HUDEP-2 (cell line): ENCODE results near the gene ZNF92.
"Not testable (repeated sequence)": the region's sequence is repeated elsewhere in the genome, so short reads cannot be mapped to it uniquely, and the experiment has no call there.

ENCODE experiments used
- DNase-seq, 76 experiments: peaks; one replicate each; lab custom pipeline; 2025; ENCODE audit not compliant: unreplicated experiment in 76 of 76; lab: John Stamatoyannopoulos, UW

ZNF92 gene

DNA sequence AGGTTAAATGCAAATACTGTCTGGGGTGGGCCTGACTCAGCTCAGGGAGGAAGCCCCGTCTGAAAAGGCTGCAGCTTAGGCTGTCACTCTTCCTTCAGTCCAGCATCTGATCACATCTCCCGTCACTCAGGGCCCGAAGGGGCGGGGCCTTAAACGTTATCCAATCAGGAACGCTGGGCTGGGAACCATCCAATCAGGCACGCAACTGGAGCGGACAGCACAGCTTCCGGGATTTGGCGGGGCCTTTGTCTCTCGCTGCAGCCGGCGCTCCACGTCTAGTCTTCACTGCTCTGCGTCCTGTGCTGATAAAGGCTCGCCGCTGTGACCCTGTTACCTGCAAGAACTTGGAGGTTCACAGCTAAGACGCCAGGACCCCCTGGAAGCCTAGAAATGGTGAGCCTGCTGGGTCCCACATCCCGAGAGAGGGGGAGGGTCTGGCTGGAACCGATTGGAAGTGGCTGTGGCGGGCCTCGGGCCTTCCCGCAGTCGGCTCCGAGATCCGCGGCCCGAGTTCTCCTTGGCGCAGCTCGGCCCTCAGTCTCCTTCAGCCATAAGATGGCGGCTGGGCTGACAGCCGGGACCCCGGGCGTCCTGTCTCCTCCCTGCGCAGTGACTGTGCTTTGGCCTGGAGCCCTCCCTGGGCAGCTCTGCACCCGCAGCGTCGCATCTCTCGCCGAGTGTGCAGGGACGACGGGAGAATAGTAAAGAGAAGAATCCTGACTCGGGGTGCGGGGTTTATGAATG, at the start of gene ZNF92:
ZNF92 (plus strand) TSS at position 248 of the 744 bp plus-strand sequence; CDS start at position 391, 143 bp downstream.
- DNase-seq: peak; percentile 6 to 97 (median 93)

DNA sequence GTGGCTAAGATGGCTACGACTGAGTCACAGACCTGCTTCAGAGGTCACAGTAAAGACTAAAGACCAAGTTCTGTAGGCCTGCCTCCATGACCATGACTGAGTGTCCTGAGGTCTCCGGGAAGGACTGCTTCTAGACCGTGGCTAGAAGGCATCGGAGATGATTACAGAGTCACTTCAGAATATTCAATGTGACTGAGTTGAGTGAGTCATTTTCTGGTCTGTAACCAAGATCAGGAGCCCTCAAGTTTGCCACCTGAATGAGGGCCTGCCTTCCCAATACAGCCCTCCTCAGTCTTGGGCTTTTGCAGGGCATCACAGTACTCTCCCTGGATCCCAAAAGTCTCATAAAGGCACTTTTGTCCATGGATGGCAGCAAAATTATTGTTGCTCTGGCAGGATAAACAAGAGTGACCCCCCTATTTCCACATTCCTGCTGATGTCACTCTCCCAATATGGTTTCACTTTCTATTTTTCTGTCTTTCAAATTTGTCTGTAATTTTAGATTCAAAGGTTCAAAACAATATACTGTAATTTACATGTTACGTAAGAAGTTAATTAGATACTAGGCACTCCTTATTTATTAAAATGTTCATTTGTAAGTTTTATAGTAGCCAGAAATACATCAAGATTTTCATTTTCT, 47.7 kb upstream of the ZNF92 start:
- no peak for DNase-seq

GRCh38 chr7:65338346-65338745, 35.3 kb upstream of the ZNF92 start:
- DNase-seq: no peak

DNA sequence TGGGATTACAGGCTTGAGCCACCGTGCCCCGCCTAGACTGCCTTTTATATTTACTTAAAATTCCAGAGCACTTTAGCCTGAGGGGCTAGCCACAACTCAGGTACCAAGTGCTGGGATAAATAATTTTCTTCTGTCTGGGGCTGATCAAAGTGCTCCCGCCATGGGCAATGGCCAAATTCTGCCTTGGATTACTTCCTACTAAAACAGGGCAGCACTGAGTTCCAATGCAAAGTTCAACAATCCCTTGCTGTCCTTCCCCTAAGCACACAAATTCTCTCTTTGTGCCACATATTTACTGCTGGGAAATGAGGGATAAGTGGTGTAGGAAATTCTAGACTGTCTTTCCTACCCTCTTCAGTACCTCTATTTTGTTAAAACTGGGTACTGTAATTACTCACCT, 34.4 kb upstream of the ZNF92 start:
- DNase-seq: no peak

DNA sequence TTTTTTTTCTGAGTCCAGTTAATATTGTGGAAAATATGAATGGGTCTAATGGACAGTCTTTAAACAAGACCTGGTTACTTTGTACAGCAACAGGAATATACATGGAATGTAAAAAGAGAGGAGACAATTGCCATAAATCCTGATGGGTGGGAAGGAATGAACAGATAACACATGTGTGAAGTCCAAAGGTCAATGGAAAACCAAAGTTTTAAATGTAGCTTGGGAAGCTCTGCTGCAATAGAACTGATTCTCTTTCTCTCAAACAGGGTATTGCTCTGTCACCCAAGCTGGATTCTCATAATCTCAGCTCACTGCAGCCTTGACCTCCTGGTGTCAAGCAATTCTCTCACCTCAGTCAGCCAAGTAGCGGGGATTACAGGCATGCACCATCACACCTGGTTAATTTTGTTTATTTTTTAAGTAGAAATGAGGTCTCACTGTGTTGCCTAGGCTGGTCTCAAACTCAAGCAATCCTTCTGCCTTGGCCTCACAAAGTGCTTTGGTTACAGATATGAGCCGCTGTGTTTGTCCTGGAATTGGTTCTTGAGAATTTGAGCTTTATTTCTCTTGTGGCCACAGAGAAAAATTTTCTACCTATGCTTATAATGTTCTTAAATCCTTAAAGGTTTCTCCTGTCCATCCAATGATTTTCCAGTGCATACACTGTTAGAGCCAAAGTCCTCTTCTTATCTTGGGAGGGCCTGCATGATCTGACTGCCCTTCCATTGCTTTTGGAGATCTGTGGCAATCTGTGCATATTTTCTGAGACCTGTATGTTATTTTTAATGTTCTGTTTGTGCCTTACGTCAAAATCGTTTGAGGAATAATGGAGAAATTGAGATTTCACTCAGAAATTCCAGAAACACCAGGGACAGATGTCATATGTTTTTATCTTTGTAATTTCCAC, 30.7 kb upstream of the ZNF92 start:
- no peak for DNase-seq

DNA sequence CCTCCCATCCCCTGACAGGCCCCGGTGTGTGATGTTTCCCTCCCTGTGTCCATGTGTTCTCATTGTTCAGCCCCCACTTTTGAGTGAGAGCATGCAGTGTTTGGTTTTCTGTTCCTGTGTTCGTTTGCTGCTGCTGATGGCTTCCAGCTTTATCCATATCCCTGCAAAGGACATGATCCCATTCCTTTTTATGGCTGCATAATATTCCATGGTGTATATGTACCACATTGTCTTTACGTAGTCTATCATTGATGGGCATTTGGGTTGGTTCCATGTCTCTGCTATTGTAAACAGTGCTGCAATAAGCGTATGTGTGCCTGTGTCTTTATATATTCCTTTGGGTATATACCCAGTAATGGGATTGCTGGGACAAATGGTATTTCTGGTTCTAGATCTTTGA, 29.1 kb upstream of the ZNF92 start:
- not testable (repeated sequence) for DNase-seq

- no peak for DNase-seq
Measured at GRCh38 chr7:65354263-65354662, 19.4 kb upstream of the ZNF92 start.

DNA sequence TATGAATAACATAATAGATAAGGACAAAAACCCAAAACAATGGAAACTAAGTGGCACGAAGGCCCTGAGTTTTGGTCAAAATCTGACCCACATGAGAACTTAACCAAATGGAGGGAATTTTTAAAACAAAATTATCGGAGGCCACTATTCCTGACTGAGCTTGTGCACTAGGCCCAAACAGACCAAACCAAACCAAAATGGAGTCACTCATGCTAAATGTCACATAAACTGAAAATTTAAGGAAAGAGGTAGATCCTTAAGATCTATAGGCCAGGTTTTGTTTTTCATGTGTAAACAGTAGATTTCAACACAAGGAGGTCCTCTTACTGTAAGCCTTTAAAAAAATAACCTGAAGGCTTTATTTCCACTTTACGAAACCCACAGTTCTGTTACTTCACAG, 3.8 kb upstream of the ZNF92 start:
- DNase-seq: no peak

- no peak for DNase-seq
Measured at GRCh38 chr7:65371468-65371867, 2.2 kb upstream of the ZNF92 start.

- no peak for DNase-seq
Measured at GRCh38 chr7:65379318-65379717, 5.7 kb downstream of the ZNF92 start.

- DNase-seq: no peak
Measured at GRCh38 chr7:65381742-65382141, 8.1 kb downstream of the ZNF92 start.

DNA sequence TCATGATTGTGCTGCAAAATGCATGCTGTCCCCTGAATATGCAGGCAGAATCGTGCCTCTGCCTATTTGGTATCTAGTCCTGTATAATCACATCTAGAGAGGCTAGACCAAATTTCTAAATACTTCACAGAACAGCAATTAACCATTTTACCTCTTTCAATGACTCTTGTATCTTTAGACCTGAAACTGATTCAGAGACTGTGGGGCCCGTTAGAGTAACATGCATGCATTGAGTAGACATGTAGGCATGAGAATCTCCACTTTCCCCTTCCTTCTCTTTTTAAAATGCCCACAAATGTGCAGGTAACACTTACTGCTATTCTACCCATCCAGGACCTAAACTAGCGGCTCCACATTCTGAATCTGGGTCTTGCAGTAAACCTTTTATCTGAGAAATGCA, 8.8 kb downstream of the ZNF92 start:
- DNase-seq: no peak

DNA sequence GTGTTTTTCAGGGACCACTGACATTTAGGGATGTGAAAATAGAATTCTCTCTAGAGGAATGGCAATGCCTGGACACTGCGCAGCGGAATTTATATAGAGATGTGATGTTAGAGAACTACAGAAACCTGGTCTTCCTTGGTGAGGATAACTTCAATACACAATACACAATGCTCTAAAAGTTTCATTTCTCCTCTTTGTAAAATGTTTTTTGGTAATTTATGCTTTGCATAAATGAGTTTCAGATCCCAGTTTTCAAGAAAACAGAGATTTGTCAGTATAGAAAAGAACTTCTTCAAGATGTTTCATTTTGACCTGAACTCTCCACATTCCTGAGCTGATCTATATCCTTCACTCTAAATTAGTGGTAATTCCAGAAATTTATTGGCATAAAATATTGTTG, 14.2 kb downstream of the ZNF92 start:
- no peak for DNase-seq

DNA sequence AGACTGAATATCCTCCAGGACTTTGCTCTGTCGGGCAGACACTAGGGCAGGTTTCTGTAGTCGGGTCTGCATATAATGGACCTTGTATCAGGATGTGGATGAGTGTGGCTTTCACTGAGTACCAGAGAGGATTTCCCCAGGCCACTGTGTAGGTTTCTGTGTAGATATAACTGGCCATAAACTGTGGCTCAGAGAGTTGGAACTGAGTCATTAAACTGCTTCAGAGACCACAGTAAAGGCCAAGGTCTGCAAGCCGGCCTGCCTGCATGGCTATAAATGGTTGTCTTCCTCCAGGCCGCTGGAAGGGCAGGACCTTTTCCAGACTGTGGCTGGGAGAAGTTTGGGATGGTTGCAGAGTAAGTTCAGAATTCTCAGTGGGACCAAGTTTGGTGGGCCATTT, 16.9 kb downstream of the ZNF92 start:
- DNase-seq: no peak

DNA sequence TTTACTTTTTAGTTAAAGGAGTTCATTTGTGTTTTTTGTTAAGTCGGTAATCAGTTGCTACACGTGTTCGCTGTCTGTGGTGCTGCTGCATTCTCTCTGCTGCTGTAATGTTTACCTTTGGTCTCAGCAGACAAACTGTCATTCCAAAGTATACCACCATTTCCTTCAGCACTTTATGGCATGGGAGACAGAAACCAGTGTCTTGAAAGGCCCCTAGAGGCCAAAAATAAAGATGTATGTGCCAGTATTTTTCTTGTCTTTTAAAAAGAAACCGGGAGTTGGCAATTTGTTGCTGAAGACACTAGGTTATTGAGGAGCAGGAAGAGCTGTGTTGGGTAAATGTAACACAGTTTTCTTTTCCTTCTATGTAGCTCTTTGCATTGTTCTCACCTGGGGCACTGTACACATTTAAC, 24.1 kb downstream of the ZNF92 start:
- DNase-seq: no peak

DNA sequence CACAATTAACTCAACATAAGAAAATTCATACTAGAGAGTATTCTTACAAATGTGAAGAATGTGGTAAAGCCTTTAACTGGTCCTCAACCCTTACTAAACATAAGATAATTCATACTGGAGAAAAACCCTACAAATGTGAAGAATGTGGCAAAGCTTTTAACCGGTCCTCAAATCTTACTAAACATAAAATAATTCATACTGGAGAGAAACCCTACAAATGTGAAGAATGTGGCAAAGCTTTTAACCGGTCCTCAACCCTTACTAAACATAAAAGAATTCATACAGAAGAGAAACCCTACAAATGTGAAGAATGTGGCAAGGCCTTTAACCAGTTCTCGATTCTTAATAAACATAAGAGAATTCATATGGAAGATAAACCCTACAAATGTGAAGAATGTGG, 25.0 kb downstream of the ZNF92 start:
- not testable (repeated sequence) for DNase-seq

DNA sequence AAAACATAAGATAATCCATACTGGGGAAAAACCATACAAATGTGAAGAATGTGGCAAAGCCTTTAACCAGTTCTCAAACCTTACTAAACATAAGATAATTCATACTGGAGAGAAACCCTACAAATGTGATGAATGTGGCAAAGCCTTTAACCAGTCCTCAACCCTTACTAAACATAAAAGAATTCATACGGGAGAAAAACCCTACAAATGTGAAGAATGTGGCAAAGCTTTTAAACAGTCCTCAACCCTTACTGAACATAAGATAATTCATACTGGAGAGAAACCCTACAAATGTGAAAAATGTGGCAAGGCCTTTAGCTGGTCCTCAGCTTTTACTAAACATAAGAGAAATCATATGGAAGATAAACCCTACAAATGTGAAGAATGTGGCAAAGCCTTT, 25.4 kb downstream of the ZNF92 start:
- DNase-seq: not testable (repeated sequence)

DNA sequence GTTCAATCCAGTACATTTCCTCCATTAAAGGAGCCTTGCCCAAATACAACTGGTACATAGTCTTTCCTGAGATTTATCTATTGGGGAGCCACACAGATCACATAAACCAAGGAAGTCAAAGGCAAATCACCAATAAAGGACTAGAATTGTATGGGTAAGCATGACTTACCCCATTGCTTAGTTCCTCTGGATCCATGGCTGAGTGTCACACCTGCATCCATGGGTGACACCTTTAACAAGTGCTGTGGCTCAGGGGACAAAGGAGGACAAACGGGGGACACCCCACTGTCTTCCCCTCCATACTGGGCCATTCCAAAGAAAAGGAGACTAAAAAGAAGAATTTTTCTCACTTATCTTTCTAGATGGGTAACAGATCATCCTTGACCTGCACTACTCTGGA, 30.4 kb downstream of the ZNF92 start:
- no peak for DNase-seq

DNA sequence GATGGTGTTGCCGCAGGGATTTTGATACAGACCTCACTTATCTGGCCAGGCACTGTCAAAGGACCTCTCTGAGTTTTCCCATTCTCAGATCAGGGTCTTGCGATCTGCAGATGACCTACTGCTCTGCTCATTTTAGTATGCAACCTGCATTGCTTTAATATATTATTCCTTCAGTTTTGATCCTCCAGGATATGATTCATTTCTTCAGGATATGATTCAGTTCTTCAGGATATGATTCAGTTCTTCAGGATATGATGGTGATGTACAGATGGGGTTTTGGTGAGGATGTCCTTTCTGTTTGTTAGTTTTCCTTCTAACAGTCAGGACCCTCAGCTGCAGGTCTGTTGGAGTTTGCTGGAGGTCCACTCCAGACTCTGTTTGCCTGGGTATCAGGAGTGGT, 33.1 kb downstream of the ZNF92 start:
- DNase-seq: not testable (repeated sequence)

GRCh38 chr7:65409363-65409762, 35.7 kb downstream of the ZNF92 start:
- no peak for DNase-seq

GRCh38 chr7:65411249-65411648, 37.6 kb downstream of the ZNF92 start:
- DNase-seq: no peak
